ENCODE results near the gene TK2.

Gene TK2

GRCh38 chr16:66486199-66486772, 63.6 kb downstream of the TK2 start:
- Histone ChIP-seq H3K9me3 (ENCODE audit: control insufficient read depth, insufficient read depth, low read length) (peaks cover 4% of the 10 kb centered on the region; the same call in 1 of the 2 replicates), H3K9ac (ENCODE audit: low read depth, low read length) (no peak overlapping the region), H3K36me3 (ENCODE audit: insufficient read depth, low read length) (no peaks in the 10 kb centered on the region), H3K4me1 (ENCODE audit: insufficient read depth, low read length) (peaks cover 9% of the 10 kb centered on the region; the same call in 1 of the 2 replicates)

GRCh38 chr16:66485376-66485775, 64.5 kb downstream of the TK2 start:
- Histone ChIP-seq H3K9me3 (ENCODE audit: control insufficient read depth, insufficient read depth, low read length) (peaks cover 4% of the 10 kb centered on the region; the same call in 1 of the 2 replicates), H3K36me3 (ENCODE audit: insufficient read depth, low read length) (no peaks in the 10 kb centered on the region), H3K9ac (ENCODE audit: low read depth, low read length) (no peak overlapping the region), H3K4me1 (ENCODE audit: insufficient read depth, low read length) (peaks cover 9% of the 10 kb centered on the region; the same call in 1 of the 2 replicates)

GRCh38 chr16:66484453-66485213, 65.3 kb downstream of the TK2 start:
- Histone ChIP-seq H3K9ac (ENCODE audit: low read depth, low read length) (no peak overlapping the region), H3K4me1 (ENCODE audit: insufficient read depth, low read length) (peaks cover 9% of the 10 kb centered on the region; the same call in 1 of the 2 replicates), H3K9me3 (ENCODE audit: control insufficient read depth, insufficient read depth, low read length) (peaks cover 1% of the 10 kb centered on the region; the same call in 1 of the 2 replicates), H3K36me3 (ENCODE audit: insufficient read depth, low read length) (no peaks in the 10 kb centered on the region)

GRCh38 chr16:66483689-66484452, 66.1 kb downstream of the TK2 start:
- no peak overlapping the region for H3K9ac ChIP-seq (ENCODE audit: low read depth, low read length)
- no peaks in the 10 kb centered on the region for H3K9me3 ChIP-seq (ENCODE audit: control insufficient read depth, insufficient read depth, low read length)
- no peaks in the 10 kb centered on the region for H3K36me3 ChIP-seq (ENCODE audit: insufficient read depth, low read length)
- peaks cover 12% of the 10 kb centered on the region; the same call in 1 of the 2 replicates for H3K4me1 ChIP-seq (ENCODE audit: insufficient read depth, low read length)

GRCh38 chr16:66481943-66482390, 68.0 kb downstream of the TK2 start:
- Histone ChIP-seq H3K4me1 (ENCODE audit: insufficient read depth, low read length) (peaks cover 7% of the 10 kb centered on the region; the same call in 1 of the 2 replicates), H3K36me3 (ENCODE audit: insufficient read depth, low read length) (no peaks in the 10 kb centered on the region), H3K9ac (ENCODE audit: low read depth, low read length) (no peak overlapping the region), H3K9me3 (ENCODE audit: control insufficient read depth, insufficient read depth, low read length) (no peaks in the 10 kb centered on the region)

GRCh38 chr16:66481081-66481942, 68.6 kb downstream of the TK2 start:
- Histone ChIP-seq H3K9ac (ENCODE audit: low read depth, low read length) (no peak overlapping the region), H3K9me3 (ENCODE audit: control insufficient read depth, insufficient read depth, low read length) (no peaks in the 10 kb centered on the region), H3K4me1 (ENCODE audit: insufficient read depth, low read length) (peaks cover 7% of the 10 kb centered on the region; the same call in 1 of the 2 replicates), H3K36me3 (ENCODE audit: insufficient read depth, low read length) (no peaks in the 10 kb centered on the region)

- no peaks in the 10 kb centered on the region for H3K9me3 ChIP-seq (ENCODE audit: control insufficient read depth, insufficient read depth, low read length)
- H3K4me1 ChIP-seq (ENCODE audit: insufficient read depth, low read length) = peaks cover 7% of the 10 kb centered on the region; the same call in 1 of the 2 replicates
- no peak overlapping the region for H3K9ac ChIP-seq (ENCODE audit: low read depth, low read length)
- no peaks in the 10 kb centered on the region for H3K36me3 ChIP-seq (ENCODE audit: insufficient read depth, low read length)
Measured at GRCh38 chr16:66480265-66481080, 69.4 kb downstream of the TK2 start.

- Histone ChIP-seq H3K9ac (ENCODE audit: low read depth, low read length) (no peak overlapping the region), H3K4me1 (ENCODE audit: insufficient read depth, low read length) (peaks cover 7% of the 10 kb centered on the region; the same call in 1 of the 2 replicates), H3K9me3 (ENCODE audit: control insufficient read depth, insufficient read depth, low read length) (no peaks in the 10 kb centered on the region), H3K36me3 (ENCODE audit: insufficient read depth, low read length) (no peaks in the 10 kb centered on the region)
Measured at GRCh38 chr16:66479661-66480264, 70.2 kb downstream of the TK2 start.

- Histone ChIP-seq H3K36me3 (ENCODE audit: insufficient read depth, low read length) (no peaks in the 10 kb centered on the region), H3K4me1 (ENCODE audit: insufficient read depth, low read length) (peaks cover 7% of the 10 kb centered on the region; the same call in 1 of the 2 replicates), H3K9me3 (ENCODE audit: control insufficient read depth, insufficient read depth, low read length) (no peaks in the 10 kb centered on the region), H3K9ac (ENCODE audit: low read depth, low read length) (no peak overlapping the region)
Measured at GRCh38 chr16:66478733-66479511, 71.0 kb downstream of the TK2 start.

GRCh38 chr16:66477028-66477515, 72.8 kb downstream of the TK2 start:
- Histone ChIP-seq H3K9me3 (ENCODE audit: control insufficient read depth, insufficient read depth, low read length) (no peaks in the 10 kb centered on the region), H3K36me3 (ENCODE audit: insufficient read depth, low read length) (no peaks in the 10 kb centered on the region), H3K9ac (ENCODE audit: low read depth, low read length) (no peak overlapping the region), H3K4me1 (ENCODE audit: insufficient read depth, low read length) (peaks cover 7% of the 10 kb centered on the region; the same call in 1 of the 2 replicates)

GRCh38 chr16:66476328-66477027, 73.4 kb downstream of the TK2 start:
- H3K4me1 ChIP-seq (ENCODE audit: insufficient read depth, low read length) = peaks cover 7% of the 10 kb centered on the region; the same call in 1 of the 2 replicates

More at GRCh38 chr16:66476328-66477027, 73.4 kb downstream of the TK2 start:
- Histone ChIP-seq H3K36me3 (ENCODE audit: insufficient read depth, low read length) (no peaks in the 10 kb centered on the region), H3K9ac (ENCODE audit: low read depth, low read length) (no peak overlapping the region), H3K9me3 (ENCODE audit: control insufficient read depth, insufficient read depth, low read length) (no peaks in the 10 kb centered on the region)

All from ES-I3 (cell line).